Frontal cortex (tissue), 4 donors: Measurements from ENCODE around the gene GBA3. TPM values are rescaled to one million over a fixed set of nuclear protein-coding genes. Genes with fewer than 3 reads are reported as not detected.

ENCODE experiments used
- DNase-seq, 2 donors: peaks; one replicate each; pipeline ENCODE4 v3.0.0; 2012; ENCODE audit warnings: low spot score in 2 of 2
- FAIRE-seq: peaks from 2 replicates; lab custom pipeline; 2012; peaks lifted over from hg19 to GRCh38; lab: Jason Lieb, UNC
- total RNA-seq: library from RNA; depleted of rRNA; stranded (reverse); fragments of >200 nt; gene quantifications from one replicate; pipeline ENCODE4 v1.2.3, GENCODE V29; 2014
- donor health status: control.
- donor health status: control.
- donor health status: control.

The GBA3 gene
- 0.41 TPM for total RNA-seq

- no peak for FAIRE-seq
- DNase-seq, result no peak
Observed at GRCh38 chr4:22692736-22693135, at the start of gene GBA3. Gene GBA3 (plus strand): TSS chr4:22692937.

GRCh38 chr4:22643952-22644351 is 48.8 kb upstream of the GBA3 start:
- no peak for FAIRE-seq
- no peak for DNase-seq

- DNase-seq (no peak), FAIRE-seq (no peak)
Observed at GRCh38 chr4:22645481-22646182, 47.1 kb upstream of the GBA3 start.

GRCh38 chr4:22648996-22649395 is 43.7 kb upstream of the GBA3 start:
- no peak for FAIRE-seq
- no peak for DNase-seq

GRCh38 chr4:22650771-22651170 is 42.0 kb upstream of the GBA3 start:
- no peak for FAIRE-seq
- no peak for DNase-seq

GRCh38 chr4:22653752-22654151 is 39.0 kb upstream of the GBA3 start:
- FAIRE-seq, result no peak
- DNase-seq, result no peak

- DNase-seq (no peak), FAIRE-seq (no peak)
Observed at GRCh38 chr4:22661443-22661842, 31.3 kb upstream of the GBA3 start.

GRCh38 chr4:22667332-22667940 is 25.3 kb upstream of the GBA3 start:
- no peak for FAIRE-seq
- no peak for DNase-seq

- DNase-seq (no peak), FAIRE-seq (no peak)
Observed at GRCh38 chr4:22668301-22668700, 24.4 kb upstream of the GBA3 start.

GRCh38 chr4:22668702-22669101 is 24.0 kb upstream of the GBA3 start:
- DNase-seq (no peak), FAIRE-seq (no peak)

GRCh38 chr4:22670956-22671355 is 21.8 kb upstream of the GBA3 start:
- no peak for DNase-seq
- FAIRE-seq, result no peak

- no peak for DNase-seq
- no peak for FAIRE-seq
Observed at GRCh38 chr4:22672519-22672918, 20.2 kb upstream of the GBA3 start.

- no peak for DNase-seq
- no peak for FAIRE-seq
Observed at GRCh38 chr4:22672944-22673343, 19.8 kb upstream of the GBA3 start.

GRCh38 chr4:22674700-22675099 is 18.0 kb upstream of the GBA3 start:
- FAIRE-seq (no peak), DNase-seq (no peak)

- no peak for FAIRE-seq
Observed at GRCh38 chr4:22676063-22676462, 16.7 kb upstream of the GBA3 start.

GRCh38 chr4:22677780-22678179 is 15.0 kb upstream of the GBA3 start:
- FAIRE-seq, result no peak

More at GRCh38 chr4:22676063-22676462, 16.7 kb upstream of the GBA3 start:
- DNase-seq, result no peak

GRCh38 chr4:22678940-22679854 is 13.5 kb upstream of the GBA3 start:
- DNase-seq (no peak), FAIRE-seq (no peak)

More at GRCh38 chr4:22677780-22678179, 15.0 kb upstream of the GBA3 start:
- no peak for DNase-seq

GRCh38 chr4:22680065-22680642 is 12.6 kb upstream of the GBA3 start:
- no peak for FAIRE-seq

GRCh38 chr4:22683726-22684125 is 9.0 kb upstream of the GBA3 start:
- DNase-seq (no peak), FAIRE-seq (no peak)

More at GRCh38 chr4:22680065-22680642, 12.6 kb upstream of the GBA3 start:
- DNase-seq, result no peak

- DNase-seq, result no peak
- FAIRE-seq, result no peak
Observed at GRCh38 chr4:22686141-22686540, 6.6 kb upstream of the GBA3 start.
